GM21423 (cell line): ENCODE data around the gene HAVCR1.
"Not testable (repeated sequence)": the region's sequence is repeated elsewhere in the genome, so short reads cannot be mapped to it uniquely, and the experiment has no call there.

Experiments used
- ATAC-seq: cut with Tn5 transposase; IDR thresholded peaks from one replicate; pipeline ENCODE4 v1.9.1; 2021; ENCODE audit warnings: mild to moderate bottlenecking, moderate library complexity; ENCODE audit not compliant: unreplicated experiment

The HAVCR1 gene

GRCh38 chr5:157059093-157059539 lies at the start of gene HAVCR1:
Gene HAVCR1, minus strand, starts transcription at chr5:157059116. Its CDS starts 1,173 bp downstream, at chr5:157057943.
- peak; percentile 87 for ATAC-seq

- ATAC-seq: no peak
Observed at GRCh38 chr5:157107508-157107907, 48.6 kb upstream of the HAVCR1 start.

- peak; percentile 22 for ATAC-seq
Observed at GRCh38 chr5:157106630-157107461, 47.9 kb upstream of the HAVCR1 start.

GRCh38 chr5:157100140-157100679 lies 41.3 kb upstream of the HAVCR1 start:
- ATAC-seq: no peak

- peak; percentile 61 for ATAC-seq
Observed at GRCh38 chr5:157088342-157088990, 29.6 kb upstream of the HAVCR1 start.

GRCh38 chr5:157086751-157087359 lies 27.9 kb upstream of the HAVCR1 start:
- no peak for ATAC-seq

GRCh38 chr5:157085930-157086329 lies 27.0 kb upstream of the HAVCR1 start:
- ATAC-seq: no peak

- ATAC-seq: no peak
Observed at GRCh38 chr5:157080286-157080685, 21.4 kb upstream of the HAVCR1 start.

GRCh38 chr5:157076558-157076957 lies 17.6 kb upstream of the HAVCR1 start:
- ATAC-seq: no peak

- ATAC-seq: no peak
Observed at GRCh38 chr5:157072508-157072907, 13.6 kb upstream of the HAVCR1 start.

GRCh38 chr5:157069949-157070348 lies 11.0 kb upstream of the HAVCR1 start:
- ATAC-seq: no peak

- ATAC-seq: no peak
Observed at GRCh38 chr5:157068785-157069184, 9.9 kb upstream of the HAVCR1 start.

- ATAC-seq: no peak
Observed at GRCh38 chr5:157068339-157068738, 9.4 kb upstream of the HAVCR1 start.

- no peak for ATAC-seq
Observed at GRCh38 chr5:157067005-157067404, 8.1 kb upstream of the HAVCR1 start.

GRCh38 chr5:157066080-157066479 lies 7.2 kb upstream of the HAVCR1 start:
- ATAC-seq: no peak

GRCh38 chr5:157063776-157064430 lies 5.0 kb upstream of the HAVCR1 start:
- ATAC-seq: no peak

GRCh38 chr5:157059891-157060290 lies 975 bp upstream of the HAVCR1 start:
- no peak for ATAC-seq

GRCh38 chr5:157057459-157058370 lies 1.2 kb downstream of the HAVCR1 start:
- no peak for ATAC-seq

- ATAC-seq: not testable (repeated sequence)
Observed at GRCh38 chr5:157056848-157057247, 2.1 kb downstream of the HAVCR1 start.
